Measurements from ENCODE around the gene TCF7L1.
"Not testable (repeated sequence)": the region's sequence is repeated elsewhere in the genome, so short reads cannot be mapped to it uniquely, and the experiment has no call there.

TCF7L1 gene

DNA sequence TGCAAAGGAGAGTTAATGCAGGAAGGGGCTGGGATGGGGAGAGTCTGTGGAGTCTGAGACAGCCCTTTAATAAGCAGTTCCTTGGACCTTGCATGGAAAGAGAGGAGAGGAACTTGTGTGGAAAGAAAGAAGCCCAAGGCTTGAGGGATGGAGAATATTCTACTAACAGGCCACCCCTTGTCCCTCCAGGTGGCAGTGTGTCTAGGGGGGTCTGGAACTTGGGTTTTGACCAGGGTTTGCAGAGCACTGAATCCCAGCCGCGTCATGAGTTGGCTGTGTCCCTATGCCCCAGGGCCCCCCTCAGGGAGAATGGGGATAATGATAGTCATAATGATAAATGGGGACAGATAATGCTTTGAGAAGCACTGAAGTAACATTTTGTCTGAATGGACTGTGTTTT, 15.0 kb downstream of the TCF7L1 start:
- Mint-ChIP-seq H3K36me3 (no peaks in the 10 kb centered on the region), H3K27ac (no peak overlapping the region), H3K4me1 (no peaks in the 10 kb centered on the region)

GRCh38 chr2:85151026-85151425, 17.8 kb downstream of the TCF7L1 start:
- no peaks in the 10 kb centered on the region for H3K9me3 Mint-ChIP-seq
- ATAC-seq = no peak
- no peak overlapping the region for H3K27ac Mint-ChIP-seq
- H3K4me1 Mint-ChIP-seq = no peaks in the 10 kb centered on the region
- no peak overlapping the region for H3K4me3 Mint-ChIP-seq
- H3K27me3 Mint-ChIP-seq = peaks cover 15% of the 10 kb centered on the region
- no peaks in the 10 kb centered on the region for H3K36me3 Mint-ChIP-seq

More for the DNA sequence above, 15.0 kb downstream of the TCF7L1 start:
- Mint-ChIP-seq H3K27me3 (peaks cover 15% of the 10 kb centered on the region), H3K4me3 (no peak overlapping the region), H3K9me3 (no peaks in the 10 kb centered on the region)
- no peak for ATAC-seq

DNA sequence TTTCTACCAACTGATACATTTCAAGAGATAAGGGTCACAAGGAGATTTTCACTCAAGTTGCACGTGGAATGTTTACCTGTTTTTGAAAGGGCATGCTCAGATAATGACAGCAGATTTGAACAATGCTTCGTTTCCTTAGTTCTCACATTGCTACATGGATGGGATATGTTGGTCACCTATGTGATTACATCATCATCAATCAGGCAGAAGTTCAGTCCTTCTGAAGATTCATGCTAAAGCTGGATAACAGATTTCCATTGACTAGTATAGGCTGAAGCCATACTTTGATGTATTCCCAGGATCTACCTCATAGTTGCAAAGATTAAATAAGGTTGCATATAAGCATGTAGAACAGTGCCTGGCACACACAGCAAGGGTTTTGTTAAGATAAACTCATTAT, 19.7 kb downstream of the TCF7L1 start:
- H3K4me1 Mint-ChIP-seq = no peaks in the 10 kb centered on the region
- no peak overlapping the region for H3K4me3 Mint-ChIP-seq
- H3K27me3 Mint-ChIP-seq = peaks cover 4% of the 10 kb centered on the region
- H3K36me3 Mint-ChIP-seq = no peaks in the 10 kb centered on the region
- no peak overlapping the region for H3K27ac Mint-ChIP-seq
- no peak for ATAC-seq
- H3K9me3 Mint-ChIP-seq = no peaks in the 10 kb centered on the region

DNA sequence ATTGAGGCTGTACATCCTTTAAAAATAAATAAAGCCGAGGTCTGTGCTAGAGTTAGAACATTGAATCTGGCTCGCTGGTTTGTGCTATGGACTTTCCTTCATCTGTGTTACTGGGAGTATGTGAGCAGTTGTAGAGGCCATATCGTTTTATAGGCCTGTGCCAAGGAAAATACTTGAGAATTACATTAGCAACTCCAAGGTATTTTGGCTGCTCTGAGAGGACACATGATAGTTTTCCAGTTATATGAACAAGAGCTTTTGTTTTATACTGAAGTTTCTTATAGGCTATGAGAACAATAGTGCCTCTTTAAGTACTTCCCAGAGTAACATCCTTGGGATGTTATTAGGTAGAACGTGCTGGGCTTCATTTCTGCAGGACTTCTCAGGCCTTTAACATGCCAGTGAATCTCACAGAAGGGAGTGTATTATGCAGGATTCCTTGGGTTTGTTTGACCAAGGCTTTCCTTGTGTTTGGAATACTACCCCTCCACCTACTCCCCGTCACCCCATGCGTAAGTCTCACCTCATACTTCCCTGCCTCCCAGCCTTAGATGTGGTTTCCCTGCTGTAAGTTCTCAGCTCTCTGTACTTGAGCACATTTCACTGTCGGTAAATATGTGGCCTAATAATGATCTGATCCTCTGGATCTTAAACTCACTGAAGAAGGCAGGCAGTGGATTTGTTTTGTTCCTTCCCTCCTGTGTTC, 21.0 kb downstream of the TCF7L1 start:
- H3K27me3 Mint-ChIP-seq = no peaks in the 10 kb centered on the region

GRCh38 chr2:85155082-85155481, 21.9 kb downstream of the TCF7L1 start:
- H3K36me3 Mint-ChIP-seq, H3K9me3 Mint-ChIP-seq, H3K4me1 Mint-ChIP-seq, ATAC-seq, H3K27ac Mint-ChIP-seq, H3K27me3 Mint-ChIP-seq, H3K4me3 Mint-ChIP-seq: not testable (repeated sequence)

More for the DNA sequence above, 21.0 kb downstream of the TCF7L1 start:
- Mint-ChIP-seq H3K27ac (no peak overlapping the region), H3K4me3 (no peak overlapping the region), H3K4me1 (no peaks in the 10 kb centered on the region), H3K36me3 (no peaks in the 10 kb centered on the region), H3K9me3 (no peaks in the 10 kb centered on the region)
- no peak for ATAC-seq

- H3K9me3 Mint-ChIP-seq = no peaks in the 10 kb centered on the region
- no peak for ATAC-seq
- H3K4me3 Mint-ChIP-seq = no peak overlapping the region
- no peaks in the 10 kb centered on the region for H3K4me1 Mint-ChIP-seq
- peaks cover 1% of the 10 kb centered on the region for H3K27me3 Mint-ChIP-seq
- no peak overlapping the region for H3K27ac Mint-ChIP-seq
- no peaks in the 10 kb centered on the region for H3K36me3 Mint-ChIP-seq
These were observed 23.0 kb downstream of the TCF7L1 start for GRCh38 chr2:85156153-85156552.

DNA sequence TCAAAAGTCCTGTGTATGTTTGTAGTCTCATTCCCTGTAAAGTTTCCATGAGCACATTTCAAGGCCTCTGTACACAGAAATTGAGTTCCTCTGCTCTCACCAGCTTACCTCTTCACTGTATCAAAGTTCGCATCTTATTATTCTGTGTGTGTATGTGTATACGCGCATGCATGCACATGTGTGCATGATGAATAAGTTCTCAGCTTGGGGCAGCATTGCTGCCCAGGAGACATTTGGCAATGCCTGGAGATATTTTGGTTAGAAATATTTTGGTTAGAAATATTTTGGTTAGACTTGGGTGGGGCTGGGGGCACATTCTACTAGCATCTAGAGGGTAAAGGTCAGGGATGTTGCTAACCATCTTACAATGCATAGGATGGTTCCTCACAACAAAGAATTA, 23.4 kb downstream of the TCF7L1 start:
- H3K4me1 Mint-ChIP-seq = no peaks in the 10 kb centered on the region
- ATAC-seq = no peak
- H3K36me3 Mint-ChIP-seq = no peaks in the 10 kb centered on the region
- H3K27ac Mint-ChIP-seq = no peak overlapping the region
- H3K27me3 Mint-ChIP-seq = peaks cover 6% of the 10 kb centered on the region
- H3K9me3 Mint-ChIP-seq = no peaks in the 10 kb centered on the region
- no peak overlapping the region for H3K4me3 Mint-ChIP-seq

DNA sequence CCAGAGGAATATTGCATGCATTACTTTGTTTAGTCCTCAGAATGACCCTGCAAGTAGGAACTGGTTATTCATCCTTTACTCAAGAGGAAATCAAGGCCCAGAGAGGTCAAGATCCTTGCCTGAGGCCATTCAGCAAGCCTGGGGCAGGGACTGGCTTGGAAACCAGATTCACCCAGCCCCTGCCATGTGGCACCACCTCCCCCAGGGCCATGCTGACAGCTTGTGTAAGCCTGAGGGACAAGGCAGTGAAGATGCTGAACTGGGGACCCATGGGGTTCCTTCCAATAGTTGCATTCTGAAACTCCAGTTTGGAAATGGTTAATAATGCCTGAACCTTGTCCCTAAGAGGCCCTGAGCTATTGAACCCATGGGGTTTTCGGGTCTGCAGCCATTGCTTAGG, 24.2 kb downstream of the TCF7L1 start:
- H3K4me3 Mint-ChIP-seq = no peak overlapping the region
- H3K27ac Mint-ChIP-seq = no peak overlapping the region
- H3K27me3 Mint-ChIP-seq = peaks cover 10% of the 10 kb centered on the region
- H3K9me3 Mint-ChIP-seq = no peaks in the 10 kb centered on the region
- no peak for ATAC-seq
- H3K36me3 Mint-ChIP-seq = no peaks in the 10 kb centered on the region
- H3K4me1 Mint-ChIP-seq = no peaks in the 10 kb centered on the region

- Mint-ChIP-seq H3K27me3 (peaks cover 17% of the 10 kb centered on the region), H3K9me3 (no peaks in the 10 kb centered on the region), H3K4me3 (no peak overlapping the region), H3K27ac (no peak overlapping the region), H3K4me1 (no peaks in the 10 kb centered on the region), H3K36me3 (no peaks in the 10 kb centered on the region)
- no peak for ATAC-seq
These were observed 25.5 kb downstream of the TCF7L1 start for GRCh38 chr2:85158559-85159273.

GRCh38 chr2:85159589-85159988, 26.4 kb downstream of the TCF7L1 start:
- Mint-ChIP-seq H3K27ac (no peak overlapping the region), H3K4me1 (no peaks in the 10 kb centered on the region), H3K36me3 (no peaks in the 10 kb centered on the region), H3K27me3 (peaks cover 24% of the 10 kb centered on the region), H3K9me3 (no peaks in the 10 kb centered on the region), H3K4me3 (no peak overlapping the region)
- ATAC-seq = no peak

DNA sequence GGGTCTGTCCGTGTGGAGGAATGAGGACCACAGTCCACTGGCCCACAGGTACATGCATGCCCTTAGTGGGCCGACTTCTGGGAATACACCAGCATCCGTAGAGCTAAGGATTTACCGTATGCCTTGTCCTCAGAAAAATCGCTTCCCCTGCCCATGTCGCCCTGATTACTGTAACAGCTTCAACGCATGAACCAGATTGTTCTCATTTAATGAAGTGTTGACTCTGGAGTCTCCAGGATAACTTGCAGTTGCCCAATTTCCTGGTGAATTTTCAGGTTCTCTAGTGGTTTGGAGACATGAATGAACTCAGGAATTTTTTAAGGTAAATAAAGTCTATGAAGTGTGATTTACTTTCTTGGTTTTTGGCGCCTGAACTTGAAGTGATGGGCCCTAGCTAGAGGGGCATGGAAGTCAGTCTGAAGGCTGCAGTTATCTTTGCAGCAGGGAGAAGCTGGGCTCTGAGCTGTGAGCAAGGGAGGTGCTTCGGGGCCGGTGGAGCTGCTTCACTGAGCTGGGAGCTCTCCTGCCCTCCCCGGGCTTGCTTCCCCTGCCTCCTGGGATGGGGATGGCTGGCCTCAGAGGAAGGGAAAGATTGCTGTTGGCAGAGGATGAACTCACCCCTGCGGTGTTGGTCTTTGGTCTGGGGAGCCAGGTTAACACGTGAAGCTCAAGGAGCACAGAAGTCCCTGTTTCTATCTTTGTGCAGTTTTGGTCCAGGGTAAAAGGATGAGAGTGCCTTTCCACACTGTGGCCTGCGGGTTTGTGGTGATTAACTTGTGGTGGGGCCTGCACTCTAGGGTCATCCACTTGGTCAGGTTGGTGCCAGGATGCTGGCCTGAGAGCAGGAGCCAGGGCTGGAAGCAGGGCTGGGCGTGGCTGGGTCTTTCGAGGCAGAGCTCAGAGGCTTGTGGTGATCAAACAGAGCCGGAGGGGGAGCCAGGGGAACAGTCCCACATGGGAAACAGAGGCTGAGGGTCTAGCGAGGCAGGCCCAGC, 28.1 kb downstream of the TCF7L1 start:
- Mint-ChIP-seq H3K4me1 (no peaks in the 10 kb centered on the region), H3K9me3 (no peaks in the 10 kb centered on the region), H3K27me3 (peaks cover 30% of the 10 kb centered on the region), H3K27ac (no peak overlapping the region), H3K4me3 (no peak overlapping the region), H3K36me3 (no peaks in the 10 kb centered on the region)
- ATAC-seq = no peak

GRCh38 chr2:85162746-85163301, 29.6 kb downstream of the TCF7L1 start:
- Mint-ChIP-seq H3K4me1 (no peaks in the 10 kb centered on the region), H3K27ac (no peak overlapping the region), H3K36me3 (no peaks in the 10 kb centered on the region), H3K9me3 (no peaks in the 10 kb centered on the region), H3K27me3 (peaks cover 42% of the 10 kb centered on the region), H3K4me3 (no peak overlapping the region)
- no peak for ATAC-seq

GRCh38 chr2:85163675-85164074, 30.5 kb downstream of the TCF7L1 start:
- Mint-ChIP-seq H3K4me3 (no peak overlapping the region), H3K27ac (no peak overlapping the region), H3K4me1 (no peaks in the 10 kb centered on the region), H3K36me3 (no peaks in the 10 kb centered on the region), H3K9me3 (no peaks in the 10 kb centered on the region), H3K27me3 (peaks cover 42% of the 10 kb centered on the region)
- ATAC-seq = no peak

GRCh38 chr2:85164145-85164569, 31.0 kb downstream of the TCF7L1 start:
- Mint-ChIP-seq H3K36me3 (no peaks in the 10 kb centered on the region), H3K4me3 (no peak overlapping the region), H3K27ac (no peak overlapping the region), H3K4me1 (no peaks in the 10 kb centered on the region), H3K27me3 (peaks cover 42% of the 10 kb centered on the region), H3K9me3 (peaks cover 3% of the 10 kb centered on the region)
- ATAC-seq = no peak

DNA sequence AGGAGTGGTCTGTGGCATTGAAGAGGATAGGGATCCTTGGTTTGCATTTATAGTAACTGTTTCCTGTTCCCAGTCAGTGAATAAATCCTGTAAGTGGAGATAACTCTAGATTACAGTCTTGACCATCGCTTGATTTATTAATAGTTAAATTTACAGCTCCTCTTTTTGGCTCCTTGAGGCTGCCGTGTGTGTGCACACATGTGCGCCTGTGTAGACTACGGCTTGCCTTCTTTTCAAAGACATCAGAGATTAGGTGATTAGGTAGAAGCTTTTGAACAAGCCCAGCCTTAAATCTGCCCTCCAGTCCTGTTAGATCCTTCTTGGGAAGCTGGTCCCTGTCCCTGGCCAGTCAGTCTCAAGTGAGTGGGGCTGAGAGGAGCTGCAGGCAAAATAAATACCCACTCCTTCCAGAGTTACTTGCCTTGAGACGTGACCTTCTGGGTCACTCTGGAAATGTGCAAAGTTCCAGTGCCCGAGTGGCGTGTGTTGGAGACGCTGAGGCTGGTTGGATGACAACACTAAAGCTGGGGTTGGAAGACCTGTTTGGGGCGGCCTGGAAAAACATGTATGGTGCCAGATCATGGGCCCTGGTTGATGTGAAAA, 32.0 kb downstream of the TCF7L1 start:
- no peaks in the 10 kb centered on the region for H3K4me1 Mint-ChIP-seq
- no peak for ATAC-seq
- peaks cover 4% of the 10 kb centered on the region for H3K9me3 Mint-ChIP-seq
- H3K27ac Mint-ChIP-seq = no peak overlapping the region
- H3K36me3 Mint-ChIP-seq = no peaks in the 10 kb centered on the region
- no peak overlapping the region for H3K4me3 Mint-ChIP-seq
- peaks cover 42% of the 10 kb centered on the region for H3K27me3 Mint-ChIP-seq

Measured in stimulated activated memory B cell treated with anti-CD40 and anti-IgM and Interleukin-4, amounts not matched to agents 10 μg/mL and 1 μg/mL and 100 μg/mL, for 72 hours (primary cell).